Karpas-422 (cell line): ENCODE measurements around the gene CCNY. TPM values are rescaled to one million over a fixed set of nuclear protein-coding genes. Genes with fewer than 3 reads are reported as not detected.
"Not testable (repeated sequence)": the region's sequence is repeated elsewhere in the genome, so short reads cannot be mapped to it uniquely, and the experiment has no call there.

Source experiments
- DNase-seq: peaks from one replicate; pipeline ENCODE4 v3.0.0-alpha.2; 2015
- H2AFZ ChIP-seq: fragments of 200-600 bp; sonication (generic); 2 replicates; pipeline ENCODE4 v1.6.1; 2014; ENCODE audit warnings: antibody characterized with exemption, low read length, mixed read lengths
- H3K27ac ChIP-seq: fragments of 200-600 bp; sonication (generic); 2 replicates; pipeline ENCODE4 v1.5.1; 2014; ENCODE audit warnings: mild to moderate bottlenecking, low read length, moderate library complexity
- H3K27me3 ChIP-seq: fragments of 200-600 bp; sonication (generic); 2 replicates; pipeline ENCODE4 v1.6.1; 2014; ENCODE audit warnings: low read length, mixed read lengths
- H3K36me3 ChIP-seq: fragments of 200-600 bp; sonication (generic); 2 replicates; pipeline ENCODE4 v1.6.1; 2014; ENCODE audit warnings: low read length, mixed read lengths; ENCODE audit not compliant: insufficient read depth
- H3K4me1 ChIP-seq: fragments of 200-600 bp; sonication (generic); 2 replicates; pipeline ENCODE4 v1.6.1; 2014; ENCODE audit warnings: mild to moderate bottlenecking, low read length, mixed read lengths
- H3K4me2 ChIP-seq: fragments of 200-600 bp; sonication (generic); 2 replicates; pipeline ENCODE4 v1.6.1; 2014; ENCODE audit warnings: low read length, low read depth, mild to moderate bottlenecking; ENCODE audit not compliant: poor library complexity, severe bottlenecking
- H3K4me3 ChIP-seq: fragments of 200-600 bp; sonication (generic); 2 replicates; pipeline ENCODE4 v1.5.1; 2014; ENCODE audit warnings: mild to moderate bottlenecking, antibody characterized with exemption, low read length, mixed read lengths
- H3K79me2 ChIP-seq: fragments of 200-600 bp; sonication (generic); 2 replicates; pipeline ENCODE4 v1.6.1; 2014; ENCODE audit warnings: mild to moderate bottlenecking, low read length, mixed read lengths
- H3K9ac ChIP-seq: fragments of 200-600 bp; sonication (generic); 2 replicates; pipeline ENCODE4 v1.6.0; 2014; ENCODE audit warnings: low read length
- H3K9me2 ChIP-seq: fragments of 200-600 bp; sonication (generic), shearing (Covaris generic); replicated peaks from 2 replicates; pipeline ENCODE4 v1.6.0; 2014; ENCODE audit warnings: mild to moderate bottlenecking, low read length, moderate library complexity; ENCODE audit not compliant: insufficient read depth
- H3K9me3 ChIP-seq: fragments of 300-700, 200-600 bp; sonication (generic); 2 replicates; pipeline ENCODE4 v1.6.1; 2014; ENCODE audit warnings: low read length, mixed read lengths
- H4K20me1 ChIP-seq: fragments of 200-600 bp; sonication (generic); 2 replicates; pipeline ENCODE4 v1.6.1; 2014; ENCODE audit warnings: mild to moderate bottlenecking, antibody characterized with exemption, low read length, low read depth; ENCODE audit not compliant: insufficient read depth
- total RNA-seq: library from RNA; depleted of rRNA; stranded (reverse); fragments of >200 nt; shearing (Covaris generic); gene quantifications from 2 replicates; pipeline ENCODE4 v1.2.3, GENCODE V29; 2014; ENCODE audit warnings: low replicate concordance

CCNY gene
- total RNA-seq, 1 experiment from 2014 or later = 19.4 TPM

DNA sequence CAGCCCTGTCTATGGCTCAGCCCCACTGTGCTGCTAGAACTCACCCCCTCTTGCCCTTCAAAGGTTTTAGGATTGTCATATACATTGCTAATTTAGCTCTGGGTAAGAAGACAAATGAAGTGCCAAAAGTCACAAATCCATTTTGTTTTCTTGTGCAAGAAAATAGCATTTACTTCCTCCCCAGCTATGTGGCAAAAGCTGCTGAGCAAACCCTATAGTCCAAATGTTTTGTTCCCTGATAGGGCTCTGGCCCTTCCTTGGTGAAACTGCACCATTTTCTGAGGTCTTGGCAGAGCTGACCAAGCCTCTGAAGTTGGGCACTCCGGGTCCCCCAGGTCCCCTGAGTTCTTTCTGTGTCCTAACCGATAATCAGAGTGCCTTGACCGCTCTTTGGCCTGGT lies 184.7 kb downstream of the CCNY start:
- DNase-seq = no peak
- no peak overlapping the region for H2AFZ ChIP-seq
- no peaks in the 10 kb centered on the region for H3K27me3 ChIP-seq
- no peaks in the 10 kb centered on the region for H3K9me2 ChIP-seq
- peaks cover 3% of the 10 kb centered on the region; the same call in 1 of the 2 replicates for H4K20me1 ChIP-seq
- H3K4me2 ChIP-seq = no peak overlapping the region
- no peaks in the 10 kb centered on the region for H3K36me3 ChIP-seq
- H3K4me1 ChIP-seq = peaks cover 28% of the 10 kb centered on the region
- no peaks in the 10 kb centered on the region for H3K79me2 ChIP-seq
- H3K9me3 ChIP-seq = no peaks in the 10 kb centered on the region
- no peak overlapping the region for H3K27ac ChIP-seq
- H3K9ac ChIP-seq = no peak overlapping the region
- no peak overlapping the region for H3K4me3 ChIP-seq

DNA sequence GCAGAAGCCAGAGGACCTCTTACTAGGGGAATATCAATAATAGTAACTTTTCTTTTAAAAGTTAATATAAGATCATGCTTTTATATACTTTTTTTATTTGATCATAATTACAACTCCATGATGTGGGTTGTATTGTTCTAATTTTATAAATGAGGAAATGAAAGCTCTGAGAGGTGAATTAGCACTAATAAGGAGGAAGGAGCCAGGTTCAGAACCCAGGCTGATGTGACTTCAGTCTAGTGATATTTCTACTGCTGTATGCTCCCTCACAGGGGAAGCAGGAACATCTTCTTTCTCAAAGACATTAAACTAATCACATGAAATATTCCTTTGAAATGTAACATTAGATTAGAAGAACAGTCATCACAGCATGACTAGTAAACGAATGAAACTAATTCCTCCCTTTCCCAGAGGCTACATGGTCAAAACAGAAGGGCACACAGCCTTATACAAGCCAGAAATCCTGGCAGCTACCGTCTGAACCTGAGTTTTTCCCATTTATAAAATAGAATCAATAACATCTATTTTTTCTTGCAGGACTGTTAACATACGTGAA lies 187.4 kb downstream of the CCNY start:
- Histone ChIP-seq H3K9ac (peak overlapping the region; percentile 47), H3K36me3 (no peaks in the 10 kb centered on the region), H4K20me1 (no peaks in the 10 kb centered on the region), H3K27ac (peak overlapping the region; percentile 79), H3K9me3 (no peaks in the 10 kb centered on the region), H3K4me1 (peaks cover 28% of the 10 kb centered on the region), H3K9me2 (no peaks in the 10 kb centered on the region), H3K4me3 (peak overlapping the region; percentile 26), H2AFZ (peak overlapping the region; percentile 54; the same call in 1 of the 2 replicates), H3K79me2 (no peaks in the 10 kb centered on the region), H3K27me3 (no peaks in the 10 kb centered on the region), H3K4me2 (peak overlapping the region; percentile 62)
- peak; percentile 79 for DNase-seq

DNA sequence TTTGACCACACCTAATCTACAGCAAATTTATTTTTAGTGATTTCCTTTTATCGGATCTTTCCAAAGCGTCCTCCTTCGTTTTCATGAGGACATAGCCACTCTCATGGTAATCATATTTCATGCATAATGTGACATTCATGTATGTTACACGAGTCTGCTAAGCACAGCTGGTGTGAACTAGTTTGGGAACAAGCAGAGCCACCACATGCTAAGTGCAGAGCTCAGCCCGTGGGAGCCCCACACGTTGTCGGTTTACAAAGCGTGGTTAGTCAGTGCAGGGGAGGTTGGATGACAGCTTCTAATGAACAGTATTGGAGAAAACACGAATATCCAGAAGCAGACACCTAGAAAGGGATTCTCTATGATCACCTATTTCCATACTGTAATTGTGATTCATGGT lies 190.4 kb downstream of the CCNY start:
- no peaks in the 10 kb centered on the region for H3K79me2 ChIP-seq
- H3K9ac ChIP-seq = no peak overlapping the region
- H4K20me1 ChIP-seq = no peaks in the 10 kb centered on the region
- no peaks in the 10 kb centered on the region for H3K36me3 ChIP-seq
- H3K9me3 ChIP-seq = no peaks in the 10 kb centered on the region
- no peak for DNase-seq
- peaks cover 15% of the 10 kb centered on the region for H3K4me1 ChIP-seq
- H3K4me2 ChIP-seq = no peak overlapping the region
- no peaks in the 10 kb centered on the region for H3K27me3 ChIP-seq
- H3K27ac ChIP-seq = no peak overlapping the region
- no peak overlapping the region for H2AFZ ChIP-seq
- no peak overlapping the region for H3K4me3 ChIP-seq
- no peaks in the 10 kb centered on the region for H3K9me2 ChIP-seq

DNA sequence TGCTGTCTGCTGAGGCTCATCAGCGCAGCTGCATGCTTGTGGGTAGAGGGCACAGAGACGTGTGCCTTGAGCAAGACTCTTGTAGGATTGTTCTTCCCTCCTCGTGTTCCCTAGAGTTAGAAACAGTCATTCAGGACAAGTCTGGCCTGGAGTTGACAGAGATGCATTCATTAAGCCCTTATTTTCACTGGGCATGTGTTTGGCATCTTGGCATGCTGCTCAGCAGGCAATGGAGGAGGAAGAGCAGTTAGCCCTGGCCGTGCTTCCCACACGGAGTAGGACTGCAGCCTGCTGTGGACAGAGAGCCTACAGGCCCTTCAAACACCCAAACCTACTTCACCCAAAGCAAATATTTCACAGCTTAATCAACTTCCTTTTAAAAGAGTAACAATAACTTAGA lies 195.8 kb downstream of the CCNY start:
- Histone ChIP-seq H3K4me1 (no peaks in the 10 kb centered on the region), H3K27me3 (no peaks in the 10 kb centered on the region), H3K9ac (no peak overlapping the region), H2AFZ (no peak overlapping the region), H3K4me3 (no peak overlapping the region), H3K79me2 (no peaks in the 10 kb centered on the region), H3K4me2 (no peak overlapping the region), H3K27ac (no peak overlapping the region), H3K36me3 (peaks cover 7% of the 10 kb centered on the region; the same call in 1 of the 2 replicates), H3K9me2 (no peaks in the 10 kb centered on the region), H3K9me3 (no peaks in the 10 kb centered on the region; the same call in 1 of the 2 replicates), H4K20me1 (no peaks in the 10 kb centered on the region)
- DNase-seq = no peak

DNA sequence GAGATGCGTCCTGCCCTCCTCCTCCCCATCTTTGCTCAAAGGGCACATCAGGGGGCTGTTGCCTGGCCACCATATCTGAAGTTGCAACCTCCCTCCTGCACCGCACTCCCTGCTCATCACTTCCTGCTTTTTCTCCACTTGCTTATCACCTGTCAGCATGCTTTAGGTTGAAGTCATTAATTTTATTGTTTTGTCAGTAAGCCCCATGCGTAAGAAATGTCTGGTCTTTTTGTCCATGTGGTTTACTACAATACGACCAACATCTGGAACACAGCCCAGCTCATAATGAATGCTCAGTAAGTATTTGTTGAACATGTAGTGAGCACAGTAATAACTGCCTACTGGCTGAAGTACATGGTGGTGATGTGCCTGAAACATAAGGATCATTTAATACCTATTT lies 197.3 kb downstream of the CCNY start:
- H3K27ac ChIP-seq = no peak overlapping the region
- no peak overlapping the region for H3K9ac ChIP-seq
- no peak overlapping the region for H2AFZ ChIP-seq
- H3K36me3 ChIP-seq = peaks cover 7% of the 10 kb centered on the region; the same call in 1 of the 2 replicates
- no peaks in the 10 kb centered on the region; the same call in 1 of the 2 replicates for H3K9me3 ChIP-seq
- H3K79me2 ChIP-seq = no peaks in the 10 kb centered on the region
- H3K27me3 ChIP-seq = no peaks in the 10 kb centered on the region
- H4K20me1 ChIP-seq = no peaks in the 10 kb centered on the region
- no peaks in the 10 kb centered on the region for H3K4me1 ChIP-seq
- no peak overlapping the region for H3K4me2 ChIP-seq
- DNase-seq = no peak
- H3K4me3 ChIP-seq = no peak overlapping the region
- H3K9me2 ChIP-seq = no peaks in the 10 kb centered on the region

DNA sequence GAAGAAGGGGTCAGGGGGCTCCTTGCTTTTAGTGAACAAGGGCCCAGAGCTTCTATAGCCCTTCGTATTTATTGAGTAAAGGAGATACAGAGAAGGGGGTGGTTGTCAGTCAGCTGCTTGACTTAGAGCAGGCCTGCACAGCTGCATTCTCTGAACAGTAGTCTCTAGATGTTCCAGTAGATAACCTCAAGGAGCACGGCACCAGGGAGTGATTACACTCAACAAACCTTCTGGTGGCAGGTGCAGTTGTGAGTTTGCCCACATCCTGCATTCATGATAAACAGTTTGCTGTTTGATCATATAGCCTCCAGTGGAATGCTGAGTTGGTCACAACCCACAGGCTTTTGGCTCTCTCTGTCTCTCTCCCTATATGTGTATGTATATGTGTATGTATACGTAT lies 198.8 kb downstream of the CCNY start:
- Histone ChIP-seq H2AFZ (no peak overlapping the region), H3K36me3 (peaks cover 7% of the 10 kb centered on the region; the same call in 1 of the 2 replicates), H3K9me2 (no peaks in the 10 kb centered on the region), H3K9ac (no peak overlapping the region), H3K27me3 (no peaks in the 10 kb centered on the region), H3K4me3 (no peak overlapping the region), H4K20me1 (no peaks in the 10 kb centered on the region), H3K9me3 (no peaks in the 10 kb centered on the region; the same call in 1 of the 2 replicates), H3K79me2 (no peaks in the 10 kb centered on the region), H3K4me2 (no peak overlapping the region), H3K4me1 (no peaks in the 10 kb centered on the region), H3K27ac (no peak overlapping the region)
- DNase-seq = no peak

DNA sequence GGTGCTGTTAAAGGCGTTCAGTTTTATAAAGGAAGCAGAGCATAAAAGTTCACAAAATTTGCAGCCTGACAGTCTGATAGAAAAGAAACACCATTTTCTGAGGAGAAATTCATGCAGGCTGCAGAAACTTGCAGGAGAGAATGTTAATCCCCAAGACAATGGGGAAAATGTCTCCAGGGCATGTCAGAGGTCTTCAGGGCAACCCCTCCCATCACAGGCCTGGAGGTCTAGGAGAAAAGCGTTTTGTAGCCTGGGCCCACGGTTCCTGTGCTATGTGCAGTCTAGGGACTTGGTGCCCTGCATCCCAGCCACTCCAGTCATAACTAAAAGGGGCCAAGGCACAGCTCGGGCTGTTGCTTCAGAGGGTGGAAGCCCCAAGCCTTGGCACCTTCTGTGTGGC lies 200.5 kb downstream of the CCNY start:
- Histone ChIP-seq H3K27ac (no peak overlapping the region), H3K36me3 (peaks cover 7% of the 10 kb centered on the region; the same call in 1 of the 2 replicates), H2AFZ (no peak overlapping the region)

DNA sequence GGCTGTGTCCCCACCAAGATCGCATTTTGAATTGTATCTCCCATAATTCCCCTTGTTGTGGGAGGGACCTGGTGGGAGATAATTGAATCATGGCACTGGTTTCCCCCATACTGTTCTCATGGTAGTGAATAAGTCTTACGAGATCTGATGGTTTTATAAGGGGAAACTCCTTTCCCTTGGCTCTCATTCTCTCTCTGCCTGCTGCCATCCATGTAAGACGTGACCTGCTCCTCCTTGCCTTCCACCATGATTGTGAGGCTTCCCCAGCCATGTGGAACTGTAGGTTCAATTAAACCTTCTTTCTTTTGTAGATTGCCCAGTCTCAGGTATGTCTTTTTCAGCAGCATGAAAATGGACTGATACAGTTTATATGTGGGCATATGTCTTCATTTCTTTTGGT lies 201.6 kb downstream of the CCNY start:
- H3K27me3 ChIP-seq, H2AFZ ChIP-seq, H3K4me2 ChIP-seq, DNase-seq, H3K4me3 ChIP-seq, H3K9ac ChIP-seq, H3K4me1 ChIP-seq, H3K36me3 ChIP-seq, H3K9me2 ChIP-seq, H4K20me1 ChIP-seq, H3K27ac ChIP-seq, H3K79me2 ChIP-seq, H3K9me3 ChIP-seq: not testable (repeated sequence)

More for the DNA sequence above, 200.5 kb downstream of the CCNY start:
- H3K79me2 ChIP-seq = no peaks in the 10 kb centered on the region
- H3K27me3 ChIP-seq = no peaks in the 10 kb centered on the region
- no peak for DNase-seq
- no peaks in the 10 kb centered on the region for H3K4me1 ChIP-seq
- no peaks in the 10 kb centered on the region for H4K20me1 ChIP-seq
- H3K9me2 ChIP-seq = no peaks in the 10 kb centered on the region
- H3K4me2 ChIP-seq = no peak overlapping the region
- H3K4me3 ChIP-seq = no peak overlapping the region
- no peaks in the 10 kb centered on the region; the same call in 1 of the 2 replicates for H3K9me3 ChIP-seq
- no peak overlapping the region for H3K9ac ChIP-seq
